GM18505 (cell line): Measurements from ENCODE around the gene BBOF1.

Experiments
- ATAC-seq: cut with Tn5 transposase; IDR thresholded peaks from one replicate; pipeline ENCODE4 v1.9.1; 2021; ENCODE audit not compliant: unreplicated experiment
- POLR2A ChIP-seq: IDR thresholded peaks from 4 replicates; pipeline ENCODE4 v1.6.1; 2011; ENCODE audit warnings: borderline replicate concordance; ENCODE audit not compliant: insufficient read depth, insufficient read length; ENCODE audit errors: extremely low read depth

The BBOF1 gene

GRCh38 chr14:74008843-74009499, 10.2 kb upstream of the BBOF1 start:
- no peak for TF ChIP-seq POLR2A
- no peak for ATAC-seq

GRCh38 chr14:74014299-74014698, 4.8 kb upstream of the BBOF1 start:
- TF ChIP-seq POLR2A, result no peak
- no peak for ATAC-seq

- TF ChIP-seq POLR2A, result no peak
- ATAC-seq, result no peak
Observed at GRCh38 chr14:74015176-74015575, 4.0 kb upstream of the BBOF1 start.

DNA sequence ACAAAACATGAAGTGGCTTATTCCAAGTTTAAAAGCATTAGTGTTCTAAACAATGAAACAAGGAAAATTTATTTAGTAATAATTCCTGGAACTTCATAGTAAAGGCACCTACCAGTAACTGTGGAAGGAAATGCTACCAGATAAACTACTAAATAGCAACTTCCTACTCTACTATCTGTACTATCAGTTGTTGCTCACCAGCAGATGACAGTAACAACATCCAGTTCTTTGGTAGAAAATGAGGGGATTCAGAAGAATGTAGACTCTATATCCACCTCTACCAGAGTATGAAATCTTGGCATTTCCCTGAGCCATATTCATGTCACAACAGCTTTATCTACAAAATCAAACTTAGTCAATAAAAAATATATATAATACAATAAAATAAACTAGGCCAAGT, 3.2 kb upstream of the BBOF1 start:
- TF ChIP-seq POLR2A, result no peak
- no peak for ATAC-seq

- no peak for TF ChIP-seq POLR2A
- ATAC-seq, result peak; percentile 12
Observed at GRCh38 chr14:74018174-74018585, 969 bp upstream of the BBOF1 start.

DNA sequence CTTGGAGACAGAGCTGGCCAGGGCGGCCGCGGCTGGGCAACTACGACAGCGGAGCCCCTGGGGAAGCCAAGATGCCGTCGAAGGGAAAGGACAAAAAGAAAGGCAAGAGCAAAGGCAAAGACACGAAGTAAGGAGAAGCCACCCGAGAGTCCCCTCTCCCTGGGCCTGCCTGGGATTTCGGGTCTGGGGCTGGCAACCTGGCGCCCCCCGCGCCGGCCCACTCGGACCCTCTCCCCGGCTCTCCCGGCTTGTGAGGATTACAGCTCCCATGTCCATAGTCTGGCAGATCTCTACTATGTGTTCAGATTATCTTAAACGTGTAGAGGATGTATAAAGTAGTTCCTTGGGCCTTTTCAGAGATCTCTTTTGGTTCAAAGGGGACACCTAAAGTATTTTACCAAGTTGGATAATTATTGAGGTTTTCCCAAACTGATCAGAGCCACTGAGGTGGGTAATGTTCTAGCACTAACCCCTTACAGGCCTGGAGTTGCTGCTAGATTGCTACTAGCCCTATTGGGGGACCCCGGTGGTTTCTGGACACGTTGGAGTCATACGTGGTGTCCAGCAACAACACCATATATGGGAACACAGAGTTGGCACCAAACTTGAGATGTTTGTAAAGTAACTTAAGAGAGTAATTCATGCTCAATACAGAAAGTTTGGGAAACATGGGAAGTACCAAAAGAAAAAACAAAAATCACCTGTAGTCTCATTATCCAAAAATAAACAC, 424 bp downstream of the BBOF1 start:
- TF ChIP-seq POLR2A, result no peak
- ATAC-seq, result no peak

DNA sequence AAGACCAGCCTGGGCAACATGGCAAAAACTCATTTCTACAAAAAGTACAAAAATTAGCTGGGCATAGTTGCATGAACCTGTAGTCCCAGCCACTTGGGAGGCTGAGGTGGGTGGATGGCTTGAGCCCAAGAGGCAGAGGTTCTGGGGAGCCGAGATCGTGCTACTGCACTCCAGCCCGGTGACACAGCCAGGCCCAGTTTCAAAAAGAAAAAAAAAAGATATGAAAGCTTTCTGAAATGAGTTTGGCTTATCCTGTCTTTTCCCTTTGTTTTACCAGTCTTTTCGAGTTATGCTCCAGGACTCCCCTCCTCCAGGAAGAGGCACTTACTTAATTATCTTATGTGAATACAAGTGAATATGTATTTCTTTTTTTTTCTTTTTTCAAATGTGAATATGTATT, 3.2 kb downstream of the BBOF1 start:
- ATAC-seq, result no peak
- TF ChIP-seq POLR2A, result no peak

- no peak for TF ChIP-seq POLR2A
- no peak for ATAC-seq
Observed at GRCh38 chr14:74029136-74029535, 10.0 kb downstream of the BBOF1 start.

- ATAC-seq, result no peak
- TF ChIP-seq POLR2A, result no peak
Observed at GRCh38 chr14:74034572-74034971, 15.4 kb downstream of the BBOF1 start.

- TF ChIP-seq POLR2A, result no peak
- ATAC-seq, result no peak
Observed at GRCh38 chr14:74035556-74035955, 16.4 kb downstream of the BBOF1 start.

- no peak for TF ChIP-seq POLR2A
- ATAC-seq, result no peak
Observed at GRCh38 chr14:74038020-74038859, 19.1 kb downstream of the BBOF1 start.

DNA sequence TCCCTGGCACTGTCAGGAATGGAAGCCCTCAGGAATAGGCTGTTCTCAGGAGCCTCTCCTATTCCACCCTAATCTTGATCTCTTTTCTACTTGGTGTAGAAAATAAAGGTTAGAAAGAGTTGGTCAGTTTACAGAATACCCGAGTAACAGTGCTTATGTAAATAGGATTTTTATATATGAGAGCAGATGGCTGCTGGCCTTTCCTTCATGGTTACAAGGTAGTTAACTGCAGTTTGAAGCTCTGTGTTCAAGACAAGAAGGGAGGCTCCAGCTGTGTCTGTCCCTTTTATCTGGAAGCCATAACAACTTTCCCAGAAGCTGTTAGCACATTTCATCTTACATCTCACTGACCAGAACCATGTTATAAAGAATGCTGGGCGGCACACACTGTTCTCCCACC, 23.1 kb downstream of the BBOF1 start:
- ATAC-seq, result no peak
- TF ChIP-seq POLR2A, result no peak

GRCh38 chr14:74045522-74045921, 26.4 kb downstream of the BBOF1 start:
- no peak for TF ChIP-seq POLR2A
- no peak for ATAC-seq
